ENCODE data around the gene PGAM2.

Gene PGAM2

DNA sequence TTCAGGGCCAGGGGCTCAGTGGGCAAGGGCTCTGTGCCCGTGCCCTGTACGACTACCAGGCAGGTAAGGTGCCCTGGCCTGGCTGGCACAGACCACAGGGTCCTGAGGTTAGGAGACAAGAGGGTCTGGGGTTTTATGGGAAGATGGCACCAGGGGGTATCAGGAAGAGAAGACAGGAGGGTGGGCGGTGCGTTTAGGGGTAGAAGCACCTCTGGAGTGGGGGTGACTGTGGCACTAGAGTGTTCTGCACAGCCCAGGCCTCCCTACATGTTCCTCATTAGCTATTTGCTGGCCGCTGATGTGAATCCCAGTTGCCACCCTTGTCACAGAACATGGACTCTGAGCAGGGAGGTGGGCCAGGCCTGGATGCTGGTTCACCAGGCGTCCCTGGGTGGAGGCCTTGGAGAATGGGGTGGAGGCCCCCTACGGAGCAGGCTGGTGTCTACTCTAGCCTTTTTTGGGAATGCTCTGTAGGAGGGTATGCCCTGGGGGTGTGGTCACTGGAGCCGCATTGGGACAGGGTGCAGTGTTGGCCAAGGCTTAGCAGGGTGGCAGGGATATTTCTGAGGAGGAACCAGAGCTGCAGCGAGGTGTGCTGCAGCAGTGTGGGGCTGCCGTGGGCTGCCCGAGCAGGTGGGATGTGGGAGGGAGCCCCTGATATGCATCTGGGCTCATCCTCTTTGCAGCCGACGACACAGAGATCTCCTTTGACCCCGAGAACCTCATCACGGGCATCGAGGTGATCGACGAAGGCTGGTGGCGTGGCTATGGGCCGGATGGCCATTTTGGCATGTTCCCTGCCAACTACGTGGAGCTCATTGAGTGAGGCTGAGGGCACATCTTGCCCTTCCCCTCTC is 5.0 kb downstream of the PGAM2 start:
- Histone ChIP-seq H3K27ac (ENCODE audit: extremely low read depth, low read depth, low read length) (no peak overlapping the region), H3K9me3 (ENCODE audit: control insufficient read depth, insufficient read depth, low read depth, low read length) (no peaks in the 10 kb centered on the region), H3K4me3 (ENCODE audit: low read depth, low read length) (no peak overlapping the region), H3K4me1 (ENCODE audit: control insufficient read depth, insufficient read depth, low read length) (no peaks in the 10 kb centered on the region), H3K36me3 (ENCODE audit: control insufficient read depth in 2 of 2, insufficient read depth in 1 of 2, low read length in 2 of 2) (peaks cover 14 to 75% of the 10 kb centered on the region in 2 experiments)
- CTCF ChIA-PET: no interaction called here
- POLR2A ChIA-PET: no interaction called here
- TF ChIP-seq GLIS1 (tag by site-specific recombination; IDR thresholded peaks at IDR 0.05): peak; percentile 52; the same call in 1 of the 2 replicates
- TF ChIP-seq SCRT2 (tag by site-specific recombination; IDR thresholded peaks at IDR 0.05): no peak
- no peak for TF ChIP-seq GFI1B (tag by site-specific recombination; IDR thresholded peaks at IDR 0.05)
- TF ChIP-seq, protein P1, sequence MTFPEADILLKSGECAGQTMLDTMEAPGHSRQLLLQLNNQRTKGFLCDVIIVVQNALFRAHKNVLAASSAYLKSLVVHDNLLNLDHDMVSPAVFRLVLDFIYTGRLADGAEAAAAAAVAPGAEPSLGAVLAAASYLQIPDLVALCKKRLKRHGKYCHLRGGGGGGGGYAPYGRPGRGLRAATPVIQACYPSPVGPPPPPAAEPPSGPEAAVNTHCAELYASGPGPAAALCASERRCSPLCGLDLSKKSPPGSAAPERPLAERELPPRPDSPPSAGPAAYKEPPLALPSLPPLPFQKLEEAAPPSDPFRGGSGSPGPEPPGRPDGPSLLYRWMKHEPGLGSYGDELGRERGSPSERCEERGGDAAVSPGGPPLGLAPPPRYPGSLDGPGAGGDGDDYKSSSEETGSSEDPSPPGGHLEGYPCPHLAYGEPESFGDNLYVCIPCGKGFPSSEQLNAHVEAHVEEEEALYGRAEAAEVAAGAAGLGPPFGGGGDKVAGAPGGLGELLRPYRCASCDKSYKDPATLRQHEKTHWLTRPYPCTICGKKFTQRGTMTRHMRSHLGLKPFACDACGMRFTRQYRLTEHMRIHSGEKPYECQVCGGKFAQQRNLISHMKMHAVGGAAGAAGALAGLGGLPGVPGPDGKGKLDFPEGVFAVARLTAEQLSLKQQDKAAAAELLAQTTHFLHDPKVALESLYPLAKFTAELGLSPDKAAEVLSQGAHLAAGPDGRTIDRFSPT (tag by site-specific recombination; IDR thresholded peaks at IDR 0.05): 0 out of 2 replicates have a peak, but pooled peaks have one; percentile 19
- TF ChIP-seq KLF10 (tag by site-specific recombination; IDR thresholded peaks at IDR 0.05): no peak
- TF ChIP-seq, protein P2, sequence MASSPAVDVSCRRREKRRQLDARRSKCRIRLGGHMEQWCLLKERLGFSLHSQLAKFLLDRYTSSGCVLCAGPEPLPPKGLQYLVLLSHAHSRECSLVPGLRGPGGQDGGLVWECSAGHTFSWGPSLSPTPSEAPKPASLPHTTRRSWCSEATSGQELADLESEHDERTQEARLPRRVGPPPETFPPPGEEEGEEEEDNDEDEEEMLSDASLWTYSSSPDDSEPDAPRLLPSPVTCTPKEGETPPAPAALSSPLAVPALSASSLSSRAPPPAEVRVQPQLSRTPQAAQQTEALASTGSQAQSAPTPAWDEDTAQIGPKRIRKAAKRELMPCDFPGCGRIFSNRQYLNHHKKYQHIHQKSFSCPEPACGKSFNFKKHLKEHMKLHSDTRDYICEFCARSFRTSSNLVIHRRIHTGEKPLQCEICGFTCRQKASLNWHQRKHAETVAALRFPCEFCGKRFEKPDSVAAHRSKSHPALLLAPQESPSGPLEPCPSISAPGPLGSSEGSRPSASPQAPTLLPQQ (tag by site-specific recombination; IDR thresholded peaks at IDR 0.05): no peak

DNA sequence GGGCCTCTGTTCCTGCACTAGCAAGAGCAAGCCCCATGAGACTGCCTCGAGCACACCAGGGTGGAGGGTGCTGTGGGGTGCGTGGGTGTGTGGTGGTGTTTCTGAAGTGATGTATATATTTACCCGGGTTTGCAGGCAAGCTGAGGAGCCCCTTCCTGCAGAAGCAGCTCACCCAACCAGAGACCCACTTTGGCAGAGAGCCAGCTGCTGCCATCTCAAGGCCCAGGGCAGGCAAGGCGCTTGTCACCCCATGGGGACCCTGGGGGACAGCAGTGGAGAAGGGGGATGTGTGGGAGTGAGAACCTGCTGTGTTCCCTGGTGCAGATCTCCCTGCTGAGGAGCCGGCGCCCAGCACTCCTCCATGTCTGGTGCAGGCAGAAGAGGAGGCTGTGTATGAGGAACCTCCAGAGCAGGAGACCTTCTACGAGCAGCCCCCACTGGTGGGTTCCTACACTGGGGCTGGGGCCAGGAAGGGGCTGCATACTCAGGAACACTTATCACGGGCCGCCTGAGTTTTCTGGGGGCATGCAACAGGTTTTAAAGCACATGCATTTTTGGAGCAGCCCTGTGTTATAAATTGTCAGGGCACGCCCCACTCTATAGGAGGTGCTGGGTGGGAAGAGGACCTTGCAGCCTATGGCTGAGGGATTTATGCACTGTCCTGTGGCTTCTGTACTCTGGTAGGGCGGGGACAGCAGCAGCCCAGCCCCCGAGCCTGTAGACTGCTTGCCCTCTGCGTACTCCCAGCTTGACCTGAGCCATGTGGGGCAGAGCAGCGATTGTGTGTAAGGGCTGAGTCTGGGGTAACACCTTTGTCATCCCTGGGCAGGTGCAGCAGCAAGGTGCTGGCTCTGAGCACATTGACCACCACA is 5.9 kb downstream of the PGAM2 start:
- CTCF ChIA-PET: no interaction called here
- Histone ChIP-seq H3K9me3 (ENCODE audit: control insufficient read depth, insufficient read depth, low read depth, low read length) (no peaks in the 10 kb centered on the region), H3K27ac (ENCODE audit: extremely low read depth, low read depth, low read length) (no peak overlapping the region), H3K4me1 (ENCODE audit: control insufficient read depth, insufficient read depth, low read length) (no peaks in the 10 kb centered on the region), H3K4me3 (ENCODE audit: low read depth, low read length) (no peak overlapping the region), H3K36me3 (ENCODE audit: control insufficient read depth in 2 of 2, insufficient read depth in 1 of 2, low read length in 2 of 2) (peaks cover 22 to 83% of the 10 kb centered on the region in 2 experiments)
- POLR2A ChIA-PET: interaction anchor here (1.1 kb wide), 1 partner anchor 15 kb away, joined by 3 read pairs; the partner anchor contains the start of gene DBNL
- TF ChIP-seq, protein P1 (tag by site-specific recombination; IDR thresholded peaks at IDR 0.05): no peak
- TF ChIP-seq GFI1B (tag by site-specific recombination; IDR thresholded peaks at IDR 0.05) (no peak), ZNF133 (tag by site-specific recombination; IDR thresholded peaks at IDR 0.05) (no peak), ZNF626 (tag by site-specific recombination; IDR thresholded peaks at IDR 0.05) (no peak), SP2 (tag by site-specific recombination; IDR thresholded peaks at IDR 0.05) (peak; percentile 23; the same call in 1 of the 2 replicates), KLF16 (tag by site-specific recombination; IDR thresholded peaks at IDR 0.05) (no peak), ZNF248 (tag by site-specific recombination; IDR thresholded peaks at IDR 0.05) (no peak), ZNF670 (tag by site-specific recombination; IDR thresholded peaks at IDR 0.05; ENCODE audit: low read depth) (no peak), SCRT2 (tag by site-specific recombination; IDR thresholded peaks at IDR 0.05) (peak; percentile 84), KLF9 (tag by site-specific recombination; IDR thresholded peaks at IDR 0.05; ENCODE audit: low read depth) (no peak)
- TF ChIP-seq, protein P3, sequence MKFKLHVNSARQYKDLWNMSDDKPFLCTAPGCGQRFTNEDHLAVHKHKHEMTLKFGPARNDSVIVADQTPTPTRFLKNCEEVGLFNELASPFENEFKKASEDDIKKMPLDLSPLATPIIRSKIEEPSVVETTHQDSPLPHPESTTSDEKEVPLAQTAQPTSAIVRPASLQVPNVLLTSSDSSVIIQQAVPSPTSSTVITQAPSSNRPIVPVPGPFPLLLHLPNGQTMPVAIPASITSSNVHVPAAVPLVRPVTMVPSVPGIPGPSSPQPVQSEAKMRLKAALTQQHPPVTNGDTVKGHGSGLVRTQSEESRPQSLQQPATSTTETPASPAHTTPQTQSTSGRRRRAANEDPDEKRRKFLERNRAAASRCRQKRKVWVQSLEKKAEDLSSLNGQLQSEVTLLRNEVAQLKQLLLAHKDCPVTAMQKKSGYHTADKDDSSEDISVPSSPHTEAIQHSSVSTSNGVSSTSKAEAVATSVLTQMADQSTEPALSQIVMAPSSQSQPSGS (tag by site-specific recombination; IDR thresholded peaks at IDR 0.05; ENCODE audit: low read depth): no peak
- TF ChIP-seq, protein P4, sequence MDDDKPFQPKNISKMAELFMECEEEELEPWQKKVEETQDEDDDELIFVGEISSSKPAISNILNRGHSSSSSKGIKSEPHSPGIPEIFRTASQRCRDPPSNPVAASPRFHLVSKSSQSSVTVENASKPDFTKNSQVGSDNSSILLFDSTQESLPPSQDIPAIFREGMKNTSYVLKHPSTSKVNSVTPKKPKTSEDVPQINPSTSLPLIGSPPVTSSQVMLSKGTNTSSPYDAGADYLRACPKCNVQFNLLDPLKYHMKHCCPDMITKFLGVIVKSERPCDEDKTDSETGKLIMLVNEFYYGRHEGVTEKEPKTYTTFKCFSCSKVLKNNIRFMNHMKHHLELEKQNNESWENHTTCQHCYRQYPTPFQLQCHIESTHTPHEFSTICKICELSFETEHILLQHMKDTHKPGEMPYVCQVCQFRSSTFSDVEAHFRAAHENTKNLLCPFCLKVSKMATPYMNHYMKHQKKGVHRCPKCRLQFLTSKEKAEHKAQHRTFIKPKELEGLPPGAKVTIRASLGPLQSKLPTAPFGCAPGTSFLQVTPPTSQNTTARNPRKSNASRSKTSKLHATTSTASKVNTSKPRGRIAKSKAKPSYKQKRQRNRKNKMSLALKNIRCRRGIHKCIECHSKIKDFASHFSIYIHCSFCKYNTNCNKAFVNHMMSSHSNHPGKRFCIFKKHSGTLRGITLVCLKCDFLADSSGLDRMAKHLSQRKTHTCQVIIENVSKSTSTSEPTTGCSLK (tag by site-specific recombination; IDR thresholded peaks at IDR 0.05): no peak
- TF ChIP-seq, protein P5, sequence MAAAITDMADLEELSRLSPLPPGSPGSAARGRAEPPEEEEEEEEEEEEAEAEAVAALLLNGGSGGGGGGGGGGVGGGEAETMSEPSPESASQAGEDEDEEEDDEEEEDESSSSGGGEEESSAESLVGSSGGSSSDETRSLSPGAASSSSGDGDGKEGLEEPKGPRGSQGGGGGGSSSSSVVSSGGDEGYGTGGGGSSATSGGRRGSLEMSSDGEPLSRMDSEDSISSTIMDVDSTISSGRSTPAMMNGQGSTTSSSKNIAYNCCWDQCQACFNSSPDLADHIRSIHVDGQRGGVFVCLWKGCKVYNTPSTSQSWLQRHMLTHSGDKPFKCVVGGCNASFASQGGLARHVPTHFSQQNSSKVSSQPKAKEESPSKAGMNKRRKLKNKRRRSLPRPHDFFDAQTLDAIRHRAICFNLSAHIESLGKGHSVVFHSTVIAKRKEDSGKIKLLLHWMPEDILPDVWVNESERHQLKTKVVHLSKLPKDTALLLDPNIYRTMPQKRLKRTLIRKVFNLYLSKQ (tag by site-specific recombination; IDR thresholded peaks at IDR 0.05; ENCODE audit: borderline replicate concordance): no peak
- TF ChIP-seq, protein P6, sequence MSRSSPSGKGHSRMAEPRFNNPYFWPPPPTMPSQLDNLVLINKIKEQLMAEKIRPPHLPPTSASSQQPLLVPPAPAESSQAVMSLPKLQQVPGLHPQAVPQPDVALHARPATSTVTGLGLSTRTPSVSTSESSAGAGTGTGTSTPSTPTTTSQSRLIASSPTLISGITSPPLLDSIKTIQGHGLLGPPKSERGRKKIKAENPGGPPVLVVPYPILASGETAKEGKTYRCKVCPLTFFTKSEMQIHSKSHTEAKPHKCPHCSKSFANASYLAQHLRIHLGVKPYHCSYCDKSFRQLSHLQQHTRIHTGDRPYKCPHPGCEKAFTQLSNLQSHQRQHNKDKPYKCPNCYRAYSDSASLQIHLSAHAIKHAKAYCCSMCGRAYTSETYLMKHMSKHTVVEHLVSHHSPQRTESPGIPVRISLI (tag by site-specific recombination; IDR thresholded peaks at IDR 0.05): no peak
